ENCODE measurements around the gene MRPL51.

GRCh38 chr12:6533653-6533922 is 40.5 kb upstream of the MRPL51 start:
- TF ChIP-seq EZH2 (IDR thresholded peaks at IDR 0.05) (no peak), CTCF (IDR thresholded peaks at IDR 0.05 in 2 of 3, conservative IDR thresholded peaks at IDR 0.05 in 1 of 3; ENCODE audit: borderline replicate concordance in 1 of 3, insufficient read depth in 1 of 3, low read depth in 2 of 3, low read length in 2 of 3) (no peak), POLR2A (IDR thresholded peaks at IDR 0.05; ENCODE audit: borderline replicate concordance, extremely low read depth, insufficient read depth, insufficient read length) (no peak), SP1 (IDR thresholded peaks at IDR 0.05; ENCODE audit: low read depth) (no peak), CBX3 (IDR thresholded peaks at IDR 0.05; ENCODE audit: low read depth) (no peak), EGR1 (IDR thresholded peaks at IDR 0.05; ENCODE audit: low read depth) (no peak), SIN3A (IDR thresholded peaks at IDR 0.05; ENCODE audit: low read depth) (no peak), TCF7L2 (IDR thresholded peaks at IDR 0.05; ENCODE audit: borderline replicate concordance, extremely low read depth, insufficient read depth, insufficient read length) (no peak), RAD21 (IDR thresholded peaks at IDR 0.05; ENCODE audit: low read depth) (no peak)

All from HCT116 (cell line).